K562 (cell line): Measurements from ENCODE around the gene CCDC92. TPM values are rescaled to one million over a fixed set of nuclear protein-coding genes. Genes with fewer than 3 reads are reported as not detected.

Experiments used
- ATAC-seq: fragments of 200-7000 bp; cut with Tn5 transposase; 3 replicates; pipeline ENCODE4 v1.9.1; 2020; ENCODE audit warnings: moderate library complexity
- BruUV-seq: library from RNA; stranded (reverse); fragments of 400-500 nt; replicated peaks from 2 replicates; lab custom pipeline; 2021; lab: Mats Ljungman, UMichigan
- CTCF ChIA-PET: fragments of 300-600 bp; formaldehyde crosslinking; extraction: SDS; loops from one replicate; lab custom pipeline; 2021; ENCODE audit warnings: low intra/inter-chr PET ratio; lab: Yijun Ruan, JAX
- POLR2A ChIA-PET: fragments of 300-600, 350-650 bp; sonication (Branson Sonifier 250); formaldehyde crosslinking; extraction: SDS; loops from one replicate; lab custom pipeline; 2021; ENCODE audit warnings: antibody characterized with exemption, inconsistent platforms; lab: Yijun Ruan, JAX
- DNase-seq, 4 experiments: peaks; one replicate each; pipeline versions ENCODE4 v3.0.0 to v3.0.0-alpha.2; 2011 to 2018; ENCODE audit warnings: low spot score in 3 of 4, mixed read lengths in 3 of 4; ENCODE audit errors: extremely low read depth in 1 of 4
- FAIRE-seq: peaks from 2 replicates; lab custom pipeline; 2011; peaks lifted over from hg19 to GRCh38; lab: Jason Lieb, UNC
- H2AFZ ChIP-seq: 2 replicates; pipeline ENCODE4 v1.6.0; 2011; ENCODE audit warnings: low read depth, low read length, control low read depth, inconsistent platforms
- H3K27ac ChIP-seq: fragments of 200-600 bp; 3 replicates; pipeline ENCODE4 v1.8.0; 2011; ENCODE audit warnings: low read depth, mild to moderate bottlenecking, control low read depth, inconsistent platforms, low read length, moderate library complexity, mixed read lengths; ENCODE audit errors: extremely low read depth
- H3K27me3 ChIP-seq, 2 experiments: fragments of 300-600 bp in 1 of 2; 2 replicates in 1 of 2; 3 replicates in 1 of 2; pipeline versions ENCODE4 v1.6.0 to v1.8.0; 2011; ENCODE audit warnings: inconsistent platforms in 2 of 2, low read length in 2 of 2, mild to moderate bottlenecking in 1 of 2, mixed read lengths in 1 of 2, moderate library complexity in 1 of 2; ENCODE audit not compliant: control insufficient read depth in 2 of 2, insufficient read depth in 2 of 2
- H3K36me3 ChIP-seq: fragments of 300-600 bp; 3 replicates; pipeline ENCODE4 v1.8.0; 2011; ENCODE audit warnings: mild to moderate bottlenecking, low read length, inconsistent platforms; ENCODE audit not compliant: control insufficient read depth, insufficient read depth
- H3K4me1 ChIP-seq, 2 experiments: fragments of 200-600 bp in 1 of 2; replicated peaks in 1 of 2; 2 replicates in 1 of 2; 3 replicates in 1 of 2; pipeline versions ENCODE4 v1.5.1 to v1.8.0; 2011; ENCODE audit warnings: inconsistent platforms in 2 of 2, low read length in 2 of 2, mild to moderate bottlenecking in 1 of 2, mixed read lengths in 1 of 2, moderate library complexity in 1 of 2; ENCODE audit not compliant: control insufficient read depth in 2 of 2, insufficient read depth in 2 of 2
- H3K4me2 ChIP-seq: 2 replicates; pipeline ENCODE4 v1.6.1; 2011; ENCODE audit warnings: low read length, control low read depth, inconsistent platforms, mixed read lengths; ENCODE audit not compliant: insufficient read depth
- H3K4me3 ChIP-seq: fragments of 200-600 bp; sonication (generic), shearing (Covaris generic); 2 replicates; pipeline ENCODE4 v1.5.1; 2016; ENCODE audit warnings: control low read depth, inconsistent platforms
- H3K79me2 ChIP-seq: fragments of 200-600 bp; 3 replicates; pipeline ENCODE4 v1.8.0; 2011; ENCODE audit warnings: low read length, inconsistent platforms; ENCODE audit not compliant: control insufficient read depth, insufficient read depth
- H3K9ac ChIP-seq, 2 experiments: 2 replicates each; pipeline versions ENCODE4 v1.6.0 to v1.6.1; 2011; ENCODE audit warnings: low read depth in 2 of 2, low read length in 2 of 2, control low read depth in 1 of 2, inconsistent platforms in 1 of 2, mild to moderate bottlenecking in 1 of 2, mixed read lengths in 1 of 2; ENCODE audit not compliant: insufficient read depth in 1 of 2
- H3K9me1 ChIP-seq: one replicate; pipeline ENCODE4 v1.6.0; 2011; ENCODE audit warnings: inconsistent platforms, mild to moderate bottlenecking, low read length, moderate library complexity; ENCODE audit not compliant: control insufficient read depth, insufficient read depth
- H3K9me3 ChIP-seq: replicated peaks from 2 replicates; pipeline ENCODE4 v1.5.1; 2011; ENCODE audit warnings: low read depth, low read length, inconsistent platforms; ENCODE audit not compliant: control insufficient read depth, insufficient read depth
- H4K20me1 ChIP-seq: replicated peaks from 2 replicates; pipeline ENCODE4 v1.6.1; 2011; ENCODE audit warnings: low read length, inconsistent platforms, mixed read lengths; ENCODE audit not compliant: control insufficient read depth, insufficient read depth
- ARHGAP35 ChIP-seq: fragments of 450-650 bp; IDR thresholded peaks from 2 replicates; pipeline ENCODE4 v1.6.1; 2018; ENCODE audit not compliant: partially characterized antibody
- CSDE1 ChIP-seq, 2 experiments: fragments of 450-650 bp; IDR thresholded peaks; 2 replicates each; pipeline ENCODE4 v1.6.1; 2016; ENCODE audit warnings: mild to moderate bottlenecking in 1 of 2
- E2F1 ChIP-seq: sonication (generic); formaldehyde crosslinking; IDR thresholded peaks from 2 replicates; pipeline ENCODE4 v1.8.1; 2023; ENCODE audit warnings: mild to moderate bottlenecking, missing genetic modification reagents, moderate library complexity
- KDM1A ChIP-seq, 2 experiments: fragments of 450-650 bp; IDR thresholded peaks; 2 replicates each; pipeline ENCODE4 v1.6.1; 2016; ENCODE audit warnings: mild to moderate bottlenecking in 2 of 2
- NFATC3 ChIP-seq: fragments of 450-650 bp; IDR thresholded peaks from 2 replicates; pipeline ENCODE4 v1.6.1; 2017; ENCODE audit warnings: mild to moderate bottlenecking
- NR0B1 ChIP-seq: fragments of 450-650 bp; IDR thresholded peaks from one replicate; pipeline ENCODE4 v1.6.1; 2018; ENCODE audit warnings: mild to moderate bottlenecking, moderate library complexity; ENCODE audit not compliant: partially characterized antibody
- POLR2H ChIP-seq: IDR thresholded peaks from 2 replicates; pipeline ENCODE4 v1.6.1; 2016; ENCODE audit warnings: missing genetic modification characterization, low read depth, mild to moderate bottlenecking, control low read depth, missing compliant biosample characterization, moderate library complexity
- RAD21 ChIP-seq, 2 experiments: fragments of 250-450 bp in 1 of 2; fragments of 450-650 bp in 1 of 2; sonication (Bioruptor Pico) in 1 of 2; formaldehyde crosslinking in 1 of 2; IDR thresholded peaks in 1 of 2; conservative IDR thresholded peaks in 1 of 2; 2 replicates each; pipeline versions ENCODE4 v1.4.0 to v1.8.0; 2020 to 2022; ENCODE audit warnings: mild to moderate bottlenecking in 2 of 2, moderate library complexity in 1 of 2
- SLC30A9 ChIP-seq: fragments of 250-450 bp; sonication (Bioruptor Pico); IDR thresholded peaks from 2 replicates; pipeline ENCODE4 v1.8.0; 2022; ENCODE audit warnings: mild to moderate bottlenecking, moderate library complexity
- SRSF3 ChIP-seq: fragments of 200-400 bp; formaldehyde crosslinking; IDR thresholded peaks from 2 replicates; pipeline ENCODE4 v1.6.1; 2016; ENCODE audit warnings: mild to moderate bottlenecking, low read length, moderate library complexity; ENCODE audit not compliant: insufficient read depth
- TBP ChIP-seq: optimal IDR thresholded peaks from 2 replicates; pipeline ENCODE3; 2011; ENCODE audit warnings: low read depth, low read length, improper control_type of control experiment
- TCF7 ChIP-seq: sonication (generic); IDR thresholded peaks from 2 replicates; pipeline ENCODE4 v1.6.1; 2016; ENCODE audit warnings: antibody characterized with exemption, borderline replicate concordance
- TFAM ChIP-seq: fragments of 250-450 bp; sonication (Bioruptor Pico); conservative IDR thresholded peaks from 2 replicates; pipeline ENCODE4 v1.5.0; 2021; ENCODE audit warnings: mild to moderate bottlenecking, moderate library complexity
- ZBTB17 ChIP-seq: fragments of 450-650 bp; formaldehyde crosslinking; IDR thresholded peaks from 2 replicates; pipeline ENCODE4 v1.4.0; 2020; ENCODE audit warnings: mild to moderate bottlenecking
- ZBTB2 ChIP-seq: fragments of 450-650 bp; IDR thresholded peaks from 2 replicates; pipeline ENCODE4 v1.6.1; 2016; ENCODE audit warnings: antibody characterized with exemption
- ZNF398 ChIP-seq: fragments of 250-450 bp; sonication (Bioruptor Pico); IDR thresholded peaks from 2 replicates; pipeline ENCODE4 v1.8.0; 2021; ENCODE audit warnings: moderate library complexity, mild to moderate bottlenecking, inconsistent platforms
- WGBS: fragments of 100-300 bp; shearing (Covaris generic); methylation state at CpG from one replicate; pipeline ENCODE4 v1.1.6; 2016; ENCODE audit warnings: low coverage, mixed read lengths; ENCODE audit not compliant: insufficient coverage; ENCODE audit errors: missing lambda C conversion rate; 5-methylcytosine and 5-hydroxymethylcytosine counted together
- in situ Hi-C: fragments of 300-500 bp; cut with MboI; formaldehyde crosslinking; loops from 4 replicates; pipeline ENCODE4 v1.15.0; 2018; ENCODE audit warnings: inconsistent platforms, mixed read lengths
- intact Hi-C: fragments of 100-400 bp; cut with micrococcal nuclease; formaldehyde crosslinking; loops from 2 replicates; pipeline ENCODE4 v1.14.2; 2022
- polyA plus RNA-seq, 8 experiments: library from polyadenylated mRNA; depleted of rRNA in 4 of 8; stranded (reverse) in 5 of 8; unstranded in 3 of 8; fragments of >200 nt; fragmentation: Nextera tagmentation in 2 of 8; fragmentation: Illumina TruSeq in 1 of 8; extraction: Ambion mirVana in 2 of 8; extraction: Trizol in 1 of 8; gene quantifications; 2 replicates each; pipeline versions ENCODE4 v1.2.1 to v1.2.3, GENCODE V29; 2011 to 2014; ENCODE audit warnings: inconsistent platforms in 1 of 8, missing spikeins in 1 of 8
- total RNA-seq, 7 experiments: library from RNA; depleted of rRNA in 6 of 7; stranded (reverse); fragments of >200 nt in 6 of 7; fragmentation: Illumina TruSeq in 2 of 7; extraction: Trizol in 2 of 7; gene quantifications; 2 replicates each; pipeline versions ENCODE4 v1.2.1 to v1.2.3, GENCODE V29; 2011 to 2021; ENCODE audit warnings: low replicate concordance in 1 of 7

Gene CCDC92
- total and polyA plus RNA-seq, 9 of the 15 experiments (the other 6 are each of a cell fraction or from before 2014, with no cell fraction given): 0.27 to 5.9 (median 2.1) TPM

- Histone ChIP-seq H3K9me3 (no peaks in the 10 kb centered on the region), H3K9ac (peak overlapping the region in 1 of 2 experiments; percentile 10; a peak in 1 of 4 replicates), H4K20me1 (peaks cover 12% of the 10 kb centered on the region), H3K4me3 (no peak overlapping the region), H3K9me1 (peaks cover 4% of the 10 kb centered on the region), H3K4me1 (peaks cover 16% of the 10 kb centered on the region in 2 experiments; a peak in 4 of 5 replicates), H3K27ac (0 out of 3 replicates have a peak overlapping the region, but pooled peaks have one; percentile 14), H3K79me2 (no peaks in the 10 kb centered on the region; the same call in 2 of the 3 replicates), H3K27me3 (no peaks in the 10 kb centered on the region), H2AFZ (no peak overlapping the region), H3K4me2 (peak overlapping the region; percentile 38; the same call in 1 of the 2 replicates), H3K36me3 (peaks cover 45% of the 10 kb centered on the region)
- WGBS: 49% methylated on average over 10 of the region's 11 CpGs
- BruUV-seq: no TSS peak
- ATAC-seq (peak; percentile 59; the same call in 2 of the 3 replicates), FAIRE-seq (peak; percentile 78), DNase-seq (no peak)
- in situ Hi-C loops: no loop called here
- intact Hi-C loops: no loop called here
- POLR2A ChIA-PET: interaction anchor here (0.8 to 1.1 kb wide), 6 partner anchors 8 to 177 kb away, joined by 3 to 5 read pairs (median 3); no protein-coding TSS in a partner anchor
- CTCF ChIA-PET: no interaction called here
- TF ChIP-seq NR0B1: no peak
- no peak for TF ChIP-seq SRSF3
- no peak for TF ChIP-seq ZBTB17 (CRISPR knock-in tag)
- no peak for TF ChIP-seq ARHGAP35
- no peak for TF ChIP-seq RAD21 (CRISPR knock-in tag; conservative IDR thresholded peaks at IDR 0.05 in 1 of 2, IDR thresholded peaks at IDR 0.05 in 1 of 2)
- TF ChIP-seq ZBTB2: no peak
- TF ChIP-seq SLC30A9 (CRISPR knock-in tag): no peak
- TF ChIP-seq TCF7: no peak
- no peak for TF ChIP-seq KDM1A (IDR thresholded peaks at IDR 0.05)
- no peak for TF ChIP-seq CSDE1 (IDR thresholded peaks at IDR 0.05)
- no peak for TF ChIP-seq NFATC3
- TF ChIP-seq E2F1 (CRISPR knock-in tag): no peak
- TF ChIP-seq TBP: no peak
- TF ChIP-seq ZNF398 (CRISPR knock-in tag): no peak
- TF ChIP-seq POLR2H (tag): no peak
- TF ChIP-seq TFAM (CRISPR knock-in tag): no peak
Measured at GRCh38 chr12:124006085-124006845, 33.6 kb upstream of the CCDC92 start.
